ENCODE measurements around the gene METTL23.
A peak's percentile ranks its signal among the peaks of the same experiment; 100 is the strongest.

METTL23 gene

DNA sequence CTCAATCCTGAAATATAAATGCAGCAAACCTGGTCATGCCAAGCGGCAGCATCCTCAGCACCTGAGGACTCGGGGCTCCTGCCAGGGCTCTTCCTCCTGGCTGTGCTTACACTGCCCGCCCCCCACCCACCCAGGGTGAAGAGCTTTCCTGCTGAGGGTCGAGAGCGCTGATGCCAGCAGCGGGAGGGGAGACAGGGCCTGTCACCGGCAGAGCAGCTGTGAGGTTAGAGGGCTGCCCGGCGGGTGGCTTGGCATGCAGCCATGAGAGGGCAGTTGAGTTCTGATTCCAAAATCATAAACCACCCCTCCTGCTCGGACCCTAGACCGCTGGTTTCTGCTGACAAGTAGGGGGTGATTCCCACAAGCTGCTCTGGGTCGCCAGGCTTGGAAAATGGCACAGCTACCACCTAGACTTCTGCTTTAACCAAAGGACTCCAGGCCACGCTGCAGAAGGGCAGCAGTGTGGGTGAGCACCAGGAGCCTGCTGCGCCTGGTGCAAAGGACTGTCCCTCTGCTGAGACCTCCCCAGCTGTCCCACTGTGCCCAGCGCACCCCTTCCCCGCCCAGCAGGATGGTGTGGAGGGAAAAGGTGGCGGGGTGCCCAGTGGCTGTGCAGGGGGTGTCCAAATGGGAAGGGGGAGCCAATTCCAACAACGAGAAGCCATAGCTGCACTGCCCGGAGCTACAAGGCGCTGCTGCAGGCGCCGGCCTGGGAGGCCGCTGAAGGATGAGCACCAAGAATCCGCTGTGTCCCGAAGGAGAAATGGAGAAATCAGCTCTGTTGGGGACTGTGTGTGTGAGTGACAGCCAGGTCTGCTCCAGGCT, 42.5 kb upstream of the METTL23 start:
- Histone ChIP-seq H3K4ac (ENCODE audit: low read depth in 1 of 2, low read length in 2 of 2) (no peak overlapping the region), H2BK120ac (ENCODE audit: low read depth, low read length) (peak overlapping the region; percentile 11), H3K9ac (ENCODE audit: low read length) (no peak overlapping the region), H3K4me1 (ENCODE audit: control insufficient read depth, insufficient read depth, low read depth, low read length) (peaks cover 67% of the 10 kb centered on the region), H2BK12ac (ENCODE audit: low read length in 2 of 2) (peak overlapping the region; percentile 34 to 70), H3K9me3 (ENCODE audit: control insufficient read depth, low read length) (no peaks in the 10 kb centered on the region), H4K8ac (ENCODE audit: low read length) (no peak overlapping the region), H3K14ac (ENCODE audit: low read length in 2 of 2) (no peak overlapping the region), H3K27ac (ENCODE audit: low read length, poor library complexity, severe bottlenecking) (peak overlapping the region; percentile 17), H3K4me2 (ENCODE audit: low read length, poor library complexity, severe bottlenecking) (no peak overlapping the region), H3K4me3 (ENCODE audit: insufficient read depth in 1 of 2, low read depth in 1 of 2, low read length in 2 of 2) (no peak overlapping the region), H2AK5ac (ENCODE audit: low read length, severe bottlenecking) (peak overlapping the region; percentile 16), H3K36me3 (ENCODE audit: control insufficient read depth in 1 of 2, insufficient read depth in 2 of 2, low read depth in 1 of 2, low read length in 2 of 2) (peaks cover 47 to 57% of the 10 kb centered on the region in 2 experiments), H2BK15ac (ENCODE audit: low read depth, poor library complexity, severe bottlenecking) (no peak overlapping the region), H2AFZ (ENCODE audit: low read depth, low read length) (no peak overlapping the region), H3K27me3 (ENCODE audit: control insufficient read depth in 1 of 2, insufficient read depth in 1 of 2, low read length in 2 of 2) (no peaks in the 10 kb centered on the region), H3K79me1 (replicated peaks; ENCODE audit: low read length, poor library complexity, severe bottlenecking) (peaks cover 36% of the 10 kb centered on the region), H2BK5ac (ENCODE audit: low read depth, low read length, poor library complexity, severe bottlenecking) (no peak overlapping the region), H3K23ac (ENCODE audit: low read length in 2 of 2) (no peak overlapping the region), H4K91ac (ENCODE audit: low read length) (peak overlapping the region; percentile 43), H3K18ac (ENCODE audit: low read depth in 1 of 2, low read length in 2 of 2) (peak overlapping the region in 1 of 2 experiments; percentile 13)
- DNase-seq: no peak
- 95% methylated on average over 22 of the region's 25 CpGs for WGBS

GRCh38 chr17:76684756-76685155, 41.9 kb upstream of the METTL23 start:
- H3K4me1 ChIP-seq (ENCODE audit: control insufficient read depth, insufficient read depth, low read depth, low read length): peaks cover 70% of the 10 kb centered on the region
- no peak overlapping the region for H2BK120ac ChIP-seq (ENCODE audit: low read depth, low read length)
- peak overlapping the region; percentile 37 for H2AK5ac ChIP-seq (ENCODE audit: low read length, severe bottlenecking)
- no peak overlapping the region for H3K4me2 ChIP-seq (ENCODE audit: low read length, poor library complexity, severe bottlenecking)
- no peak overlapping the region for H3K4ac ChIP-seq (ENCODE audit: low read depth in 1 of 2, low read length in 2 of 2)
- H3K23ac ChIP-seq (ENCODE audit: low read length in 2 of 2): no peak overlapping the region
- DNase-seq: no peak
- H2BK12ac ChIP-seq (ENCODE audit: low read length in 2 of 2): no peak overlapping the region
- H3K27ac ChIP-seq (ENCODE audit: low read length, poor library complexity, severe bottlenecking): no peak overlapping the region
- no peak overlapping the region for H2AFZ ChIP-seq (ENCODE audit: low read depth, low read length)
- no peak overlapping the region for H2BK5ac ChIP-seq (ENCODE audit: low read depth, low read length, poor library complexity, severe bottlenecking)
- H3K9ac ChIP-seq (ENCODE audit: low read length): no peak overlapping the region
- no peak overlapping the region for H3K4me3 ChIP-seq (ENCODE audit: insufficient read depth in 1 of 2, low read depth in 1 of 2, low read length in 2 of 2)
- no peak overlapping the region for H3K18ac ChIP-seq (ENCODE audit: low read depth in 1 of 2, low read length in 2 of 2)
- H4K8ac ChIP-seq (ENCODE audit: low read length): no peak overlapping the region
- no peak overlapping the region for H3K14ac ChIP-seq (ENCODE audit: low read length in 2 of 2)
- H3K36me3 ChIP-seq (ENCODE audit: control insufficient read depth in 1 of 2, insufficient read depth in 2 of 2, low read depth in 1 of 2, low read length in 2 of 2): peaks cover 43 to 56% of the 10 kb centered on the region in 2 experiments
- no peaks in the 10 kb centered on the region for H3K9me3 ChIP-seq (ENCODE audit: control insufficient read depth, low read length)
- no peak overlapping the region for H4K91ac ChIP-seq (ENCODE audit: low read length)
- H3K79me1 ChIP-seq (replicated peaks; ENCODE audit: low read length, poor library complexity, severe bottlenecking): peaks cover 38% of the 10 kb centered on the region
- WGBS: 95% methylated on average over 7 of the region's 7 CpGs
- peak overlapping the region; percentile 31 for H2BK15ac ChIP-seq (ENCODE audit: low read depth, poor library complexity, severe bottlenecking)
- no peaks in the 10 kb centered on the region for H3K27me3 ChIP-seq (ENCODE audit: control insufficient read depth in 1 of 2, insufficient read depth in 1 of 2, low read length in 2 of 2)

GRCh38 chr17:76685366-76685765, 41.3 kb upstream of the METTL23 start:
- no peak overlapping the region for H3K4ac ChIP-seq (ENCODE audit: low read depth in 1 of 2, low read length in 2 of 2)
- 96% methylated on average over 12 of the region's 12 CpGs for WGBS
- no peaks in the 10 kb centered on the region for H3K9me3 ChIP-seq (ENCODE audit: control insufficient read depth, low read length)
- H3K27me3 ChIP-seq (ENCODE audit: control insufficient read depth in 1 of 2, insufficient read depth in 1 of 2, low read length in 2 of 2): no peaks in the 10 kb centered on the region
- H2BK120ac ChIP-seq (ENCODE audit: low read depth, low read length): no peak overlapping the region
- no peak for DNase-seq
- no peak overlapping the region for H3K14ac ChIP-seq (ENCODE audit: low read length in 2 of 2)
- H2BK5ac ChIP-seq (ENCODE audit: low read depth, low read length, poor library complexity, severe bottlenecking): no peak overlapping the region
- H3K9ac ChIP-seq (ENCODE audit: low read length): no peak overlapping the region
- H3K4me1 ChIP-seq (ENCODE audit: control insufficient read depth, insufficient read depth, low read depth, low read length): peaks cover 71% of the 10 kb centered on the region
- H4K91ac ChIP-seq (ENCODE audit: low read length): no peak overlapping the region
- H3K4me2 ChIP-seq (ENCODE audit: low read length, poor library complexity, severe bottlenecking): no peak overlapping the region
- H3K27ac ChIP-seq (ENCODE audit: low read length, poor library complexity, severe bottlenecking): no peak overlapping the region
- H4K8ac ChIP-seq (ENCODE audit: low read length): no peak overlapping the region
- H3K36me3 ChIP-seq (ENCODE audit: control insufficient read depth in 1 of 2, insufficient read depth in 2 of 2, low read depth in 1 of 2, low read length in 2 of 2): peaks cover 41 to 56% of the 10 kb centered on the region in 2 experiments
- H2AFZ ChIP-seq (ENCODE audit: low read depth, low read length): no peak overlapping the region
- peak overlapping the region in 1 of 2 experiments; percentile 4 for H3K23ac ChIP-seq (ENCODE audit: low read length in 2 of 2)
- no peak overlapping the region for H2BK12ac ChIP-seq (ENCODE audit: low read length in 2 of 2)
- peaks cover 40% of the 10 kb centered on the region for H3K79me1 ChIP-seq (replicated peaks; ENCODE audit: low read length, poor library complexity, severe bottlenecking)
- H2BK15ac ChIP-seq (ENCODE audit: low read depth, poor library complexity, severe bottlenecking): no peak overlapping the region
- H3K18ac ChIP-seq (ENCODE audit: low read depth in 1 of 2, low read length in 2 of 2): no peak overlapping the region
- H2AK5ac ChIP-seq (ENCODE audit: low read length, severe bottlenecking): peak overlapping the region; percentile 37
- H3K4me3 ChIP-seq (ENCODE audit: insufficient read depth in 1 of 2, low read depth in 1 of 2, low read length in 2 of 2): no peak overlapping the region

- no peaks in the 10 kb centered on the region for H3K27me3 ChIP-seq (ENCODE audit: control insufficient read depth in 1 of 2, insufficient read depth in 1 of 2, low read length in 2 of 2)
- H3K36me3 ChIP-seq (ENCODE audit: control insufficient read depth in 1 of 2, insufficient read depth in 2 of 2, low read depth in 1 of 2, low read length in 2 of 2): peaks cover 36 to 57% of the 10 kb centered on the region in 2 experiments
- no peak overlapping the region for H3K4me3 ChIP-seq (ENCODE audit: insufficient read depth in 1 of 2, low read depth in 1 of 2, low read length in 2 of 2)
- DNase-seq: no peak
- peaks cover 71% of the 10 kb centered on the region for H3K4me1 ChIP-seq (ENCODE audit: control insufficient read depth, insufficient read depth, low read depth, low read length)
- H3K4me2 ChIP-seq (ENCODE audit: low read length, poor library complexity, severe bottlenecking): no peak overlapping the region
- H3K27ac ChIP-seq (ENCODE audit: low read length, poor library complexity, severe bottlenecking): no peak overlapping the region
- H3K9me3 ChIP-seq (ENCODE audit: control insufficient read depth, low read length): no peaks in the 10 kb centered on the region
- peak overlapping the region; percentile 7 for H2AK5ac ChIP-seq (ENCODE audit: low read length, severe bottlenecking)
- no peak overlapping the region for H3K14ac ChIP-seq (ENCODE audit: low read length in 2 of 2)
- no peak overlapping the region for H3K23ac ChIP-seq (ENCODE audit: low read length in 2 of 2)
- no peak overlapping the region for H3K4ac ChIP-seq (ENCODE audit: low read depth in 1 of 2, low read length in 2 of 2)
- no peak overlapping the region for H2BK5ac ChIP-seq (ENCODE audit: low read depth, low read length, poor library complexity, severe bottlenecking)
- H4K8ac ChIP-seq (ENCODE audit: low read length): no peak overlapping the region
- WGBS: 91% methylated on average over 8 of the region's 8 CpGs
- H3K18ac ChIP-seq (ENCODE audit: low read depth in 1 of 2, low read length in 2 of 2): no peak overlapping the region
- peaks cover 41% of the 10 kb centered on the region for H3K79me1 ChIP-seq (replicated peaks; ENCODE audit: low read length, poor library complexity, severe bottlenecking)
- no peak overlapping the region for H3K9ac ChIP-seq (ENCODE audit: low read length)
- no peak overlapping the region for H4K91ac ChIP-seq (ENCODE audit: low read length)
- H2AFZ ChIP-seq (ENCODE audit: low read depth, low read length): no peak overlapping the region
- no peak overlapping the region for H2BK12ac ChIP-seq (ENCODE audit: low read length in 2 of 2)
- no peak overlapping the region for H2BK120ac ChIP-seq (ENCODE audit: low read depth, low read length)
- H2BK15ac ChIP-seq (ENCODE audit: low read depth, poor library complexity, severe bottlenecking): no peak overlapping the region
Observed at GRCh38 chr17:76685846-76686245, 40.8 kb upstream of the METTL23 start.
